Natural killer cell (primary cell): ENCODE data around the gene CCNJ. TPM values are rescaled to one million over a fixed set of nuclear protein-coding genes. Genes with fewer than 3 reads are reported as not detected.

Experiments
- ATAC-seq, 3 donors: fragments of 150-1000 bp in 2 of 3; fragments of 200-7000 bp in 1 of 3; cut with Tn5 transposase; 1 replicate in 1 of 3; 2 replicates in 2 of 3; pipeline ENCODE4 v1.10.0; 2021; ENCODE audit warnings: mild to moderate bottlenecking in 2 of 3, moderate library complexity in 2 of 3
- DNase-seq, 2 donors: peaks; one replicate each; pipeline versions ENCODE4 v3.0.0 to v3.0.0-alpha.2; 2013 to 2021; ENCODE audit warnings: mixed read lengths in 1 of 2
- H3K27ac ChIP-seq: one replicate; pipeline ENCODE4 v1.5.1; 2013; ENCODE audit warnings: mild to moderate bottlenecking, low read length
- H3K27me3 ChIP-seq: one replicate; pipeline ENCODE4 v1.6.1; 2013; ENCODE audit warnings: low read length; ENCODE audit not compliant: control insufficient read depth, insufficient read depth
- H3K36me3 ChIP-seq: one replicate; pipeline ENCODE4 v1.6.1; 2013; ENCODE audit warnings: low read length; ENCODE audit not compliant: control insufficient read depth, insufficient read depth
- H3K4me1 ChIP-seq: one replicate; pipeline ENCODE4 v1.6.1; 2013; ENCODE audit warnings: low read length; ENCODE audit not compliant: control insufficient read depth, insufficient read depth
- H3K4me3 ChIP-seq: one replicate; pipeline ENCODE4 v1.5.1; 2013; ENCODE audit warnings: low read length
- H3K9me3 ChIP-seq: one replicate; pipeline ENCODE4 v1.6.1; 2013; ENCODE audit warnings: low read length; ENCODE audit not compliant: control insufficient read depth, insufficient read depth
- H3K27ac Mint-ChIP-seq, 2 donors: one replicate each; pipeline ENCODE4 v1.8.0; 2022; ENCODE audit warnings: mild to moderate bottlenecking in 2 of 2, mixed read lengths in 2 of 2, moderate library complexity in 1 of 2
- H3K27me3 Mint-ChIP-seq, 2 donors: one replicate each; pipeline ENCODE4 v1.8.0; 2022; ENCODE audit warnings: low read depth in 2 of 2, mixed read lengths in 2 of 2
- H3K36me3 Mint-ChIP-seq: one replicate; pipeline ENCODE4 v1.8.0; 2022; ENCODE audit warnings: mixed read lengths
- H3K4me1 Mint-ChIP-seq, 2 donors: one replicate each; pipeline ENCODE4 v1.8.0; 2022; ENCODE audit warnings: mixed read lengths in 2 of 2
- H3K4me3 Mint-ChIP-seq: one replicate; pipeline ENCODE4 v1.8.0; 2022; ENCODE audit warnings: mild to moderate bottlenecking, moderate library complexity, mixed read lengths
- H3K9me3 Mint-ChIP-seq, 2 donors: one replicate each; pipeline ENCODE4 v1.8.0; 2022; ENCODE audit warnings: mixed read lengths in 2 of 2
- WGBS: methylation state at CpG from one replicate; pipeline ENCODE4 v1.1.7; 2013; ENCODE audit warnings: missing lambda C conversion rate; ENCODE audit not compliant: insufficient coverage; 5-methylcytosine and 5-hydroxymethylcytosine counted together
- intact Hi-C: fragments of 100-400 bp; cut with micrococcal nuclease; formaldehyde crosslinking; loops from one replicate; pipeline ENCODE4 v1.14.2; 2022
- total RNA-seq, 4 donors: library from RNA; stranded (reverse); fragments of 120-200 nt in 1 of 4; gene quantifications; one replicate each; pipeline versions ENCODE4 v1.2.3 to v1.2.4, GENCODE V29; 2013 to 2022
- TF ChIP-seq, protein P1 (sequence below): fragments of 200-600 bp; IDR thresholded peaks from one replicate; pipeline ENCODE4 v1.8.0; 2022; ENCODE audit warnings: antibody characterized with exemption

The CCNJ gene
- total RNA-seq, 3 donors from 2014 or later (not counting 1 experiment from before 2014, with no cell fraction given) = 5.9 to 7.1 (median 6.0) TPM

DNA sequence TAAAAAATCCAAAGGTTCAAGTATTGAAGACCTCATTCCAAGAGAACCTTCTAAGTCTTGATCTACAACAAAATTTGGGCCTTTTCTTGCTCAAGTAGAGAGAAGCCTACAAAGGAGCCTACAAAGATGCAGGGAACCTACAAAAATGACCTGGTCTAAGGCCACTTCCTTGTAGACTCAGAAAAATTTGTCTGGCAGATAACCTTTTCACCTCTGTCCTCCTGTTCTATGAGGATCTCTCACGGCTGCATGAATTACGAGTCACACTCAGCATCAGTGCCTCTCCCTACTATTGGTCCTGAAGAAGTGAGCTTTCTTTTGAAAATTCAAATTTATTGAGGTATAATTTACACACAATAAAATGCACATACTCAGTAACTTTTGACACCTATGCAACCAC is 29.3 kb downstream of the CCNJ start:
- TF ChIP-seq, protein P1, sequence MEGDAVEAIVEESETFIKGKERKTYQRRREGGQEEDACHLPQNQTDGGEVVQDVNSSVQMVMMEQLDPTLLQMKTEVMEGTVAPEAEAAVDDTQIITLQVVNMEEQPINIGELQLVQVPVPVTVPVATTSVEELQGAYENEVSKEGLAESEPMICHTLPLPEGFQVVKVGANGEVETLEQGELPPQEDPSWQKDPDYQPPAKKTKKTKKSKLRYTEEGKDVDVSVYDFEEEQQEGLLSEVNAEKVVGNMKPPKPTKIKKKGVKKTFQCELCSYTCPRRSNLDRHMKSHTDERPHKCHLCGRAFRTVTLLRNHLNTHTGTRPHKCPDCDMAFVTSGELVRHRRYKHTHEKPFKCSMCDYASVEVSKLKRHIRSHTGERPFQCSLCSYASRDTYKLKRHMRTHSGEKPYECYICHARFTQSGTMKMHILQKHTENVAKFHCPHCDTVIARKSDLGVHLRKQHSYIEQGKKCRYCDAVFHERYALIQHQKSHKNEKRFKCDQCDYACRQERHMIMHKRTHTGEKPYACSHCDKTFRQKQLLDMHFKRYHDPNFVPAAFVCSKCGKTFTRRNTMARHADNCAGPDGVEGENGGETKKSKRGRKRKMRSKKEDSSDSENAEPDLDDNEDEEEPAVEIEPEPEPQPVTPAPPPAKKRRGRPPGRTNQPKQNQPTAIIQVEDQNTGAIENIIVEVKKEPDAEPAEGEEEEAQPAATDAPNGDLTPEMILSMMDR = no peak
- intact Hi-C loops = no loop called here
- H3K27ac ChIP-seq = no peak overlapping the region
- no peaks in the 10 kb centered on the region for H3K36me3 ChIP-seq
- H3K27ac Mint-ChIP-seq = no peak overlapping the region
- no peak overlapping the region for H3K4me3 Mint-ChIP-seq
- WGBS = 94% methylated on average over 2 of the region's 2 CpGs
- no peaks in the 10 kb centered on the region for H3K27me3 ChIP-seq
- peaks cover 0 to 9% of the 10 kb centered on the region in 2 donors for H3K4me1 Mint-ChIP-seq
- H3K9me3 Mint-ChIP-seq = no peaks in the 10 kb centered on the region
- H3K36me3 Mint-ChIP-seq = no peaks in the 10 kb centered on the region
- ATAC-seq = no peak
- H3K9me3 ChIP-seq = no peaks in the 10 kb centered on the region
- no peak for DNase-seq
- H3K4me3 ChIP-seq = no peak overlapping the region
- no peaks in the 10 kb centered on the region for H3K4me1 ChIP-seq
- H3K27me3 Mint-ChIP-seq = no peaks in the 10 kb centered on the region

DNA sequence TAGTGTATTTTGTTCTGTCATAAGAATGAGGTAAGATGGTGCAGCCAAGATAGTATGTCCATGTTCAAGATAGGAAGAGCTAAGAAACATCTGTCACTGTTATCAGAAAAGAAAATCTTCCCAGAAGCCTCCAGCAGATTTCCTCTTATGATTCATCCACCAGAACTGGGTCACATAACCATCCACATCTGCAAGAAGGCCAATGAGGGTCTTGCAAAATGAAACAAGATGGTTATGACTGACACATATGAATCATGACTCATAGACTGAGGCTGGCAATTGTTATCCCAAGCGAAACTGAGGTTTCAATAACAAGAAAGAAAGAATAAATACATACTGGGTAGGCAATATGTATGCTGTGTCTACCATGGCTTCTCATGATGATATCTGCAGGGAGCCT is 30.3 kb downstream of the CCNJ start:
- Mint-ChIP-seq H3K4me3 (no peak overlapping the region), H3K27ac (no peak overlapping the region), H3K4me1 (peaks cover 0 to 12% of the 10 kb centered on the region in 2 donors), H3K9me3 (no peaks in the 10 kb centered on the region), H3K27me3 (no peaks in the 10 kb centered on the region), H3K36me3 (no peaks in the 10 kb centered on the region)
- no peak overlapping the region for H3K4me3 ChIP-seq
- TF ChIP-seq, protein P1 = no peak
- H3K36me3 ChIP-seq = no peaks in the 10 kb centered on the region
- ATAC-seq (no peak), DNase-seq (no peak)
- H3K4me1 ChIP-seq = no peaks in the 10 kb centered on the region
- intact Hi-C loops = no loop called here
- WGBS = 56% methylated on average over 1 of the region's 1 CpG
- H3K9me3 ChIP-seq = no peaks in the 10 kb centered on the region
- no peaks in the 10 kb centered on the region for H3K27me3 ChIP-seq
- no peak overlapping the region for H3K27ac ChIP-seq

DNA sequence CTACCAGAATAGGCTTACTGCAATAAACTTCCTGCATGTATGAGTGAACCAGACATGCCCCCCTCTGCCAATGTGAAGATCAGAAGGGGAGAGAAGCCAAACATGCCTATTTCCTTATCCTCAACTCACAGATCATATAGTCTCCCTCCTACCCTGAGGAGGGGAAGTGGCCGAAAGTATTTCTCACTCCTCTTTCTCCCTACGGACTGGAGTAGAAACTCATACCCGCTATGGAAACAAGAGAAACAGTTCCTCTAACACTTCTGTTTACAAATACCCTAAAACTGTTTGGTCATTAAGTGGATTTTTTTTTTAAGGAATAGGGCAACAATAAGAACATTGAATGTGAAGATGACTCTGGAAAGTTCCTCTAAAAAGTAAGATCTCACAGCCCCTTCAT is 31.4 kb downstream of the CCNJ start:
- intact Hi-C loops = no loop called here

DNA sequence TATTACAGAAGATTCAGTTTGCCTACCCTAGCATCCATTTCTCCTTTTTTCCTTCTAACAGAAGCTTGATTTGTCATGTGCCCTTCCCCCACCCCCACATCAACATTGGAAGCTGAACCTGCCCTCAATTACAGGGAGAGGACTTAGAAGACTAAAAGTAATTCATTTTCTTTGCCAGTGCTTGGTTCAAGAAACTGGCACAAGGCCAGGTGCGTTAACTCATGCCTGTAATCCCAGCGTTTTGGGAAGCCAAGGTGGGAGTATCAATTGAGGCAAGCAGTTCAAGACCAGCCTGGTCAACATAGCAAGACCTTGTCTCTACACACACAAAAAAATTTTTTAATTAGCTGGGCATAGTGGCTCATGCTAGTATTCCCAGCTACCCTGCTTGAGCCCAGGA is 32.6 kb downstream of the CCNJ start:
- intact Hi-C loops = no loop called here
- DNase-seq = no peak
- Mint-ChIP-seq H3K4me3 (no peak overlapping the region), H3K36me3 (peaks cover 6% of the 10 kb centered on the region), H3K27ac (no peak overlapping the region), H3K9me3 (no peaks in the 10 kb centered on the region), H3K4me1 (peaks cover 0 to 12% of the 10 kb centered on the region in 2 donors), H3K27me3 (no peaks in the 10 kb centered on the region)
- Histone ChIP-seq H3K4me3 (no peak overlapping the region), H3K27me3 (no peaks in the 10 kb centered on the region), H3K36me3 (no peaks in the 10 kb centered on the region), H3K9me3 (no peaks in the 10 kb centered on the region), H3K27ac (no peak overlapping the region), H3K4me1 (no peaks in the 10 kb centered on the region)
- WGBS = 94% methylated on average over 2 of the region's 2 CpGs
- TF ChIP-seq, protein P1 = no peak
- ATAC-seq = no peak

More for the DNA sequence above, 31.4 kb downstream of the CCNJ start:
- Histone ChIP-seq H3K27me3 (no peaks in the 10 kb centered on the region), H3K36me3 (no peaks in the 10 kb centered on the region), H3K27ac (no peak overlapping the region), H3K4me3 (no peak overlapping the region), H3K9me3 (no peaks in the 10 kb centered on the region), H3K4me1 (no peaks in the 10 kb centered on the region)
- WGBS = no CpG with 5 or more reads among the region's 3 CpGs
- ATAC-seq (no peak), DNase-seq (no peak)
- Mint-ChIP-seq H3K4me1 (peaks cover 0 to 12% of the 10 kb centered on the region in 2 donors), H3K36me3 (no peaks in the 10 kb centered on the region), H3K27ac (no peak overlapping the region), H3K4me3 (no peak overlapping the region), H3K27me3 (no peaks in the 10 kb centered on the region), H3K9me3 (no peaks in the 10 kb centered on the region)
- TF ChIP-seq, protein P1 = no peak
